Smooth muscle cell (in vitro differentiated cells): ENCODE results near the gene MYO5B. TPM values are rescaled to one million over a fixed set of nuclear protein-coding genes. Genes with fewer than 3 reads are reported as not detected.

Experiments
- DNase-seq: peaks from one replicate; lab custom pipeline; 2025; ENCODE audit not compliant: unreplicated experiment; lab: John Stamatoyannopoulos, UW
- H2AFZ ChIP-seq: fragments of 200-600 bp; sonication (generic); 2 replicates; pipeline ENCODE4 v1.6.0; 2016; ENCODE audit warnings: antibody characterized with exemption, low read depth, mild to moderate bottlenecking
- H3F3A ChIP-seq: fragments of 200-600 bp; sonication (generic); 2 replicates; pipeline ENCODE4 v1.6.0; 2017; ENCODE audit warnings: antibody characterized with exemption, low read depth
- H3K27ac ChIP-seq: fragments of 200-600 bp; sonication (generic); 2 replicates; pipeline ENCODE4 v1.5.1; 2016; ENCODE audit warnings: low read depth, mild to moderate bottlenecking
- H3K27me3 ChIP-seq: fragments of 200-600 bp; sonication (generic); 2 replicates; pipeline ENCODE4 v1.6.1; 2016; ENCODE audit warnings: low read depth, mild to moderate bottlenecking
- H3K36me3 ChIP-seq: fragments of 200-600 bp; sonication (generic); 2 replicates; pipeline ENCODE4 v1.5.1; 2016; ENCODE audit warnings: low read depth
- H3K4me1 ChIP-seq: fragments of 200-600 bp; sonication (generic); 2 replicates; pipeline ENCODE4 v1.5.1; 2016; ENCODE audit warnings: low read depth
- H3K4me2 ChIP-seq: fragments of 200-600 bp; sonication (generic); 2 replicates; pipeline ENCODE4 v1.6.0; 2016; ENCODE audit warnings: mild to moderate bottlenecking
- H3K4me3 ChIP-seq: fragments of 200-600 bp; sonication (generic); 2 replicates; pipeline ENCODE4 v1.5.1; 2016; ENCODE audit warnings: mild to moderate bottlenecking
- H3K79me2 ChIP-seq: fragments of 200-600 bp; sonication (generic); 2 replicates; pipeline ENCODE4 v1.6.0; 2016; ENCODE audit warnings: low read depth, mild to moderate bottlenecking
- H3K9ac ChIP-seq: fragments of 200-600 bp; sonication (generic); 2 replicates; pipeline ENCODE4 v1.6.0; 2016; ENCODE audit warnings: low read depth
- H3K9me3 ChIP-seq: fragments of 200-600 bp; sonication (generic); replicated peaks from 2 replicates; pipeline ENCODE4 v1.5.1; 2016; ENCODE audit warnings: low read depth
- H4K20me1 ChIP-seq: fragments of 200-600 bp; sonication (generic); 2 replicates; pipeline ENCODE4 v1.6.0; 2016; ENCODE audit warnings: low read depth
- CTCF ChIP-seq: fragments of 200-600 bp; sonication (generic); IDR thresholded peaks from 2 replicates; pipeline ENCODE4 v1.5.1; 2017; ENCODE audit warnings: borderline replicate concordance, mild to moderate bottlenecking, antibody characterized with exemption; ENCODE audit not compliant: insufficient read depth, poor library complexity, severe bottlenecking
- WGBS: methylation state at CpG from one replicate; pipeline ENCODE4 v1.1.7; 2016; ENCODE audit warnings: low lambda C conversion rate; 5-methylcytosine and 5-hydroxymethylcytosine counted together
- polyA plus RNA-seq: library from polyadenylated mRNA; unstranded; fragments of >200 nt; fragmentation: Nextera tagmentation; extraction: Ambion mirVana; gene quantifications from 2 replicates; pipeline ENCODE4 v1.2.1, GENCODE V29; 2016
- total RNA-seq: library from RNA; depleted of rRNA; stranded (reverse); fragments of >200 nt; gene quantifications from 2 replicates; pipeline ENCODE4 v1.2.3, GENCODE V29; 2014

MYO5B gene
- total and polyA plus RNA-seq, 2 experiments from 2014 or later, result 1.7 to 25.3 TPM

- H3K9me3 ChIP-seq, result no peaks in the 10 kb centered on the region
- H3K27me3 ChIP-seq, result peaks cover 77% of the 10 kb centered on the region
- H3K9ac ChIP-seq, result no peak overlapping the region
- no peak overlapping the region for H3K4me3 ChIP-seq
- H3K36me3 ChIP-seq, result no peaks in the 10 kb centered on the region
- H4K20me1 ChIP-seq, result no peaks in the 10 kb centered on the region
- no peak for DNase-seq
- H3K27ac ChIP-seq, result peak overlapping the region; percentile 70
- WGBS, result 67% methylated on average over 1 of the region's 1 CpG
- no peak for TF ChIP-seq CTCF
- H3K4me1 ChIP-seq, result peaks cover 9% of the 10 kb centered on the region
- no peak overlapping the region for H2AFZ ChIP-seq
- H3K4me2 ChIP-seq, result no peak overlapping the region
- no peaks in the 10 kb centered on the region for H3F3A ChIP-seq
- no peaks in the 10 kb centered on the region for H3K79me2 ChIP-seq
Measured at GRCh38 chr18:50190236-50190635, 4.7 kb downstream of the MYO5B start.

GRCh38 chr18:50189160-50189559 lies 5.8 kb downstream of the MYO5B start:
- 91% methylated on average over 1 of the region's 1 CpG for WGBS
- peaks cover 9% of the 10 kb centered on the region for H3K4me1 ChIP-seq

DNA sequence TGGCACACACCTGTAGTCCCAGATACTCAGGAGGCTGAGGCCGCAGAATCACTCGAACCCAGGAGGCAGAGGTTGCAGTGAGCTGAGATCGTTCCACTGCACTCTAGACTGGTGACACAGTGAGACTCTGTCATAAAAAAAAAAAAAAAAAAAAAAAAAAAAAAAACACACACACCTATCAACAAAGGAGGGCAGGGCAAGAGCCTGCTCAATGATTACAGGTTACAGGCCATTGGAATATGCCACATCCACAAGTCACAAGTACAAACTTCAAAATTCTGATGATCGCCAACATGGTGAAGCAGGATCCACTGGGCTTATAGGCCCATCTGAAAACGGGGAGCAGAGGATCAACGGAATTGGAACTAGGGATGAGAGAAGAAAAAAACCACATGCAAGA lies 6.3 kb downstream of the MYO5B start:
- Histone ChIP-seq H3K27me3 (peaks cover 63% of the 10 kb centered on the region), H3K4me1 (peaks cover 7% of the 10 kb centered on the region), H3K36me3 (no peaks in the 10 kb centered on the region), H3K9me3 (no peaks in the 10 kb centered on the region), H3K27ac (no peak overlapping the region), H4K20me1 (no peaks in the 10 kb centered on the region), H3K9ac (no peak overlapping the region), H3F3A (no peaks in the 10 kb centered on the region), H3K4me3 (no peak overlapping the region), H3K79me2 (no peaks in the 10 kb centered on the region), H3K4me2 (no peak overlapping the region), H2AFZ (no peak overlapping the region)
- TF ChIP-seq CTCF, result no peak
- WGBS, result 88% methylated on average over 6 of the region's 6 CpGs
- no peak for DNase-seq

More at GRCh38 chr18:50189160-50189559, 5.8 kb downstream of the MYO5B start:
- no peaks in the 10 kb centered on the region for H3K79me2 ChIP-seq
- DNase-seq, result no peak
- H3K36me3 ChIP-seq, result no peaks in the 10 kb centered on the region
- no peaks in the 10 kb centered on the region for H4K20me1 ChIP-seq
- H3K9me3 ChIP-seq, result no peaks in the 10 kb centered on the region
- no peak overlapping the region for H3K9ac ChIP-seq
- H3K27me3 ChIP-seq, result peaks cover 68% of the 10 kb centered on the region
- no peaks in the 10 kb centered on the region for H3F3A ChIP-seq
- H2AFZ ChIP-seq, result no peak overlapping the region
- H3K4me3 ChIP-seq, result no peak overlapping the region
- no peak overlapping the region for H3K4me2 ChIP-seq
- H3K27ac ChIP-seq, result no peak overlapping the region
- TF ChIP-seq CTCF, result no peak

- H3K4me2 ChIP-seq, result no peak overlapping the region
- H3K4me1 ChIP-seq, result no peaks in the 10 kb centered on the region
- H3K9me3 ChIP-seq, result no peaks in the 10 kb centered on the region
- peaks cover 53% of the 10 kb centered on the region for H3K27me3 ChIP-seq
- no peak overlapping the region for H3K4me3 ChIP-seq
- no peak for TF ChIP-seq CTCF
- 95% methylated on average over 3 of the region's 3 CpGs for WGBS
- H3K9ac ChIP-seq, result no peak overlapping the region
- no peaks in the 10 kb centered on the region for H3K79me2 ChIP-seq
- no peak overlapping the region for H2AFZ ChIP-seq
- H3K27ac ChIP-seq, result no peak overlapping the region
- H3K36me3 ChIP-seq, result no peaks in the 10 kb centered on the region
- no peaks in the 10 kb centered on the region for H4K20me1 ChIP-seq
- no peak for DNase-seq
- no peaks in the 10 kb centered on the region for H3F3A ChIP-seq
Measured at GRCh38 chr18:50187659-50188058, 7.3 kb downstream of the MYO5B start.
